ENCODE data around the gene FGD5.
"Not testable (repeated sequence)": the region's sequence is repeated elsewhere in the genome, so short reads cannot be mapped to it uniquely, and the experiment has no call there.

The FGD5 gene

DNA sequence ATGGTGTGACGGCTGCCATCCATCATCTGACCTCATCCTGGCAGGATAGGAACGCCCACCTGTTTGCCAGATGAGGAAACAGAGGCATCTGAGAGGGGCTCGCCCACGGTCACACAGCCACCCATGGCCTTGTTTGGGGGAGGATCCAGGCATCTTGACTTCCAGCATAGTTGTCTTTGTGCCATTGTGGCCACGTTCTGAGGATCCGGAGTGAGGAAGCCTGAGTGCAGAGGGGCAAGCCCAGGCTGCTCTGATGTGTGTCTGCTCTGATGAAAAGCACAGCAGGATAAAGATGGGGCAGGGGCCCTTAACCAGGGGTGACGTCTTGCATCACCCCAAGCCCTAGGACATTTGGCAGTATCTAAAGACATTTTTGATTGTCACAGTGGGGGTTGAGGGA lies 58.7 kb downstream of the FGD5 start:
- no peak for DNase-seq (ENCODE audit: low spot score)

DNA sequence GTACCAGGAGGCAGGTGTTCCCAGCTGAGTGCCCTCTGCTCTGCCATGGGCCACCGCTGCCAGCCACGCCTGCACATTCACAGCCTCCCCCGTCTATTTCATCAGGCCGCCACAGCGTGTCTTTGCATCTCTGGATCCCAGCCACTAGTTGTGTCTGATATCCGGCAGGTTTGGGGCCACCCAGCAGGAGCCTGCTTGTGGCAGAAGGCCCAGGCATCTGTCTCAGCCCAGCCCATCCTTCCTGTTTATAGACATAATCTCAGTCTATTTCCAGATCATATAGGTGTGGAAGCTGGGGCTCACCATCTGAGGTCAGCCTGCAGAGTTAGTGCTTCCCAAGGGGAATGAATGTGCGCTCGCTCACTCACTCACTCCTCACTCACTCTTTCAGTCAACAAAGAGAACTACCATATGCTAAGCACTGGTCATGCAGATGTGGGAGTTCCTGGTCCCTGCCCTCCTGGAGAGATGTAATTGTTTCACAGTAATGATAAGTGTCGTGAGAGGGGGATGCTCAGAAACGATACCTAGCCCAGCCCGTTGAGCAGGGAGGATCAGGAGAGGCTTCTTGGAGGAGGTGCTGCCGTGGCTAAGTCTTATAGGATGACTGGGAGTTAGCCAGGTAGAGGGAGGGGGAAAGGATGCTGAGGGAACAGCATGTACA lies 60.6 kb downstream of the FGD5 start:
- DNase-seq (ENCODE audit: low spot score): no peak

DNA sequence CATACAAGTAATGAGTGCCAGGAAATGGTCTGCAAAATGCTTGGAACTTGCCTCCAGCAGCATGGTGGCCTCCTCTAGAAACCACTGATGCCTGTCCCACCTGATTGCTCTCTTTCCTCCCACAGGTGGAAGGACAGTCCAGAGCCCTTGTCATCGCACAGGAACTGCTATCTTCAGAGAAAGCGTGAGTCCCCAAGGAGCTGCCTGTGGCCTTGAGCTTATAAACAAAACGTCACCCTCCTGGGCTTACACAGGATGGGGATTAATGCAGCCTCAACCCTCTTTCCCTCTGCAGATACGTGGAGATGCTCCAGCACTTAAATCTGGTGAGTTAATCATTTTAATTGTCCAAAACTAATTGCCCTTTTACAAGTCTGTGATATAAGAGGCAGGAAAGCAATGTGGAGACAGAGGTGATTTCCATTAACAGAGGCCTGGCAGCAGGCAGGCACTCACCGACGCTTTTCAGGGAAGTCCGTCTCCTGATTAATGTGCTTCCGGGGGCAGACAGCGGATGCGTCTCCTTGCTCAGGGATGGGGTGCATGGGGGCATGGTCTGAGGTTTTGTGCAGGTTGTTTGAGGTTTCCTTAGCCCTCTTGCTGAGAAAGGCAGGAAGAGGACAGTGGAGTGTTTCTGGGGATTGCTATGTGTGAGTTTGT lies 61.8 kb downstream of the FGD5 start:
- no peak for DNase-seq (ENCODE audit: low spot score)

DNA sequence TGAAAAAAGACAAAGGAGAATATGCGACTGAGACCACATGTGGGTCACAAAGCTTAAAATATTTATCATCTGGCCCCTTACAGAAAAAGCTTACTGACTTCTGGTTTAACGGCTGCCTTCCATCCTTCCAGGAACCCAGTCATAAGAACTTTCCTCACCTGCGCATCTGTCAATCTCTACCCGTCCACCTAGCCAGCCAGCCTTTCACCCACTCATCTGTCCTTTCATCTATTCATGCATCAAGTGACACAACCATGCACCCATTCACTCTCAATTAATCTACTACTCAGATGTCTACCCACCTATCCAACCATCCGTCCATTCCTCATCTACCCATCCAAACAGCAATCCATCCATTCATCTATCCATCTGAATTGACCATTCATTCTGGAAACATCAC lies 64.5 kb downstream of the FGD5 start:
- no peak for DNase-seq (ENCODE audit: low spot score)

DNA sequence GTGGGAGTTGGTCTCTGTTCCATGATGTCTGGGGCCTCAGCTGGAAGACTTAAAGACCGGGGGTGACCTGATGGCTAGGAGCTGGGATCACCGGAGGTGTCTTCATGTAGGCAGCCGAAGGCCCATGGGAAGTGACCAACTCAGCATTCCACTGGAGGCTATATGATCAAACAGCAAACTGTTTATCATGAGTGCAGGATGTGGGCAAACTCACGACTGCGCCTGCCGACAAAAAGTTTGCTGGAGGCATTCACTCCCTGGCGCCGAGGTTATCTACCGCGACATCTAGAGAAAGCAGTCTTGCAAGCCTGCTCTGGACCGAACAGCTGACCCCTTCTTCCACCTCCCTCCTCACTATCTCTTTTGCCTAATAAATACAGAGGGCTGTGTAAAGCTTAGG lies 65.9 kb downstream of the FGD5 start:
- DNase-seq (ENCODE audit: low spot score): no peak

DNA sequence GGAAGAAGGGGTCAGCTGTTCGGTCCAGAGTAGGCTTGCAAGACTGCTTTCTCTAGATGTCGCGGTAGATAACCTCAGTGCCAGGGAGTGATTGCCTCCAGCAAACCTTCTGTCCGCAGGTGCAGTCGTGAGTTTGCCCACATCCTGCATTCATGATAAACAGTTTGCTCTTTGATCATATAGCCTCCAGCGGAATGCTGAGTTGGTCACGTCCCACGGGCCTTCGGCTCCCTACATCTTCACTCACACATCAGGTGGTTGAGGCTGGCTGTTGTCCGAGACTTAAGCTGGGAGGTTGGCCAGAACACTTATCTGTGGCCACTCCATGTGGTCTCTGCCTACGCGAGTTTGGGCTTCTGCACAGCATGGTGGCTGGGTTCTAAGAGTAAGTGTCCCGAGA lies 66.5 kb downstream of the FGD5 start:
- DNase-seq (ENCODE audit: low spot score): no peak

DNA sequence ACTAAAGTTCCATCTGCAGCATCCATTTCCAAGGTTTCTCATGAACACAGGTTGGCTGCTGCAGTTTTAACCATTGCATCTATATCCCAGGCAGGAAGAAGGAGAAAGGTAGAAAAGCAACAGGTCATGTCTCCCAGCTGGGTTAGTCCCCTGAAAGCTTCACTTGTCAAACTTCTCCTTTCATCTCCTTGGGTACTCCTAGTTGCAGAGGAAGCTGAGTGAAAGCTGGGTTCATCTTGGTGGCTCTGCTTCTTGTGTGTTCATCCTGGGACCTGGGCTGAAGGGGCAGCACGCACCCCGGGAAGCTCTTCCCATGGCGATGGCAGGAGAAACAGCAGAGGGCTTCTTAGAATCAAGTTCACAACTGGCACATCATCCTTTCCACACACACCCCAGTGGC lies 67.3 kb downstream of the FGD5 start:
- no peak for DNase-seq (ENCODE audit: low spot score)

DNA sequence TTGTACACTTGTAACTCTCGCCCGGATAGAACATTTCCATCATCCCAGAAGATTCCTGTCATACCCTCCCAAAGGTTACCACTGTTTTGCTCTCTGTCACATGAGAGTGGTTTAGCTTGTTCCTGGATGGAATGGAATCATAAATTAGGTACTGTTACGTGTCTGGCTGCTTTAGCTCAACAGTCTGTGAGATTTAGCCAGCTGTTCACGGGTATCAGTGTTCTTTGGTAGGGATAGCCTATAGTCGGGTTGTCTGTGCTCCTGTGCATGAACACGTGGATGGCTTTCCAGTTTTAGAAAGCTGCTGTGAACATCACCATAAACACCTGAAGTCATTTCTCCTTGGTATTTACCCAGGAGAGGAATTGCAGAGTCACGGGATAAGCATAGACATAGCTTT lies 70.4 kb downstream of the FGD5 start:
- no peak for DNase-seq (ENCODE audit: low spot score)

DNA sequence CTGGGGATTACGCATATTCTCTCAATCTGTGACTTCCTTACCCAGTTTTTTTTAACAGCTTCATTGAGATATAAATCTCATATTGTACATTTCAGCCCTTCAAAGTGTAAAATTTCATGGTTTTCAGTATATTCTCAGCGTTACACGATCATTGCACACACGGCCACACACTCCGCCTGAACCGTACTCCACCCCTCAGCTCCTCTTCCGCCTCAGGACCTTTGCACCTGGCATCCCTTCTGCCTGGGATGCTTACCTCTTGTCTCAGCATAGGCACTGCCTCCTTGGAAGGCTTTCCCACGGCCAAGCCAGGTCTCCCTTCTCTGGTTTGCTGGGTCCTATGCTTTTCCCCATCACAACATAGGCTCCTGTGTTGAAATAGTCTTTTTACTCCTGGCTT lies 71.2 kb downstream of the FGD5 start:
- DNase-seq (ENCODE audit: low spot score): no peak

DNA sequence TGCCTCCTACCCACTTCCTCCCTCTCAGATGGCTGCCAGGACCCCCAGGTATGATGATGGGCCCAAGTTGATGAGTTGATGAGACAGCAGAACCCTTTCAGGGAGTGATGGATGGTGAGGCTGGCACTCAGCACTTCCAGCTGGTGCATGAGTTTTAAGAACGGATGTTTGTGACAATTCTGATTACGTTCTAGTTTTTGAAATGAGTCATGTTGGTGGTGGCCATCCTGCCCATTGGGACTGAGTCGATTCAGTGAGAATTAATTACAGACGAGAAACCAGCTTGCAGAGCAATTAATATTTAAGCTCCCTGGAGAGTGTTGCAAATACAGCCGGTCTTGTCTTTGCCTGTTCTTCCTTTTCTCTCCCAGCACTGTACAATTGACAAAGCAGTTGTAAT lies 71.7 kb downstream of the FGD5 start:
- DNase-seq (ENCODE audit: low spot score): no peak

DNA sequence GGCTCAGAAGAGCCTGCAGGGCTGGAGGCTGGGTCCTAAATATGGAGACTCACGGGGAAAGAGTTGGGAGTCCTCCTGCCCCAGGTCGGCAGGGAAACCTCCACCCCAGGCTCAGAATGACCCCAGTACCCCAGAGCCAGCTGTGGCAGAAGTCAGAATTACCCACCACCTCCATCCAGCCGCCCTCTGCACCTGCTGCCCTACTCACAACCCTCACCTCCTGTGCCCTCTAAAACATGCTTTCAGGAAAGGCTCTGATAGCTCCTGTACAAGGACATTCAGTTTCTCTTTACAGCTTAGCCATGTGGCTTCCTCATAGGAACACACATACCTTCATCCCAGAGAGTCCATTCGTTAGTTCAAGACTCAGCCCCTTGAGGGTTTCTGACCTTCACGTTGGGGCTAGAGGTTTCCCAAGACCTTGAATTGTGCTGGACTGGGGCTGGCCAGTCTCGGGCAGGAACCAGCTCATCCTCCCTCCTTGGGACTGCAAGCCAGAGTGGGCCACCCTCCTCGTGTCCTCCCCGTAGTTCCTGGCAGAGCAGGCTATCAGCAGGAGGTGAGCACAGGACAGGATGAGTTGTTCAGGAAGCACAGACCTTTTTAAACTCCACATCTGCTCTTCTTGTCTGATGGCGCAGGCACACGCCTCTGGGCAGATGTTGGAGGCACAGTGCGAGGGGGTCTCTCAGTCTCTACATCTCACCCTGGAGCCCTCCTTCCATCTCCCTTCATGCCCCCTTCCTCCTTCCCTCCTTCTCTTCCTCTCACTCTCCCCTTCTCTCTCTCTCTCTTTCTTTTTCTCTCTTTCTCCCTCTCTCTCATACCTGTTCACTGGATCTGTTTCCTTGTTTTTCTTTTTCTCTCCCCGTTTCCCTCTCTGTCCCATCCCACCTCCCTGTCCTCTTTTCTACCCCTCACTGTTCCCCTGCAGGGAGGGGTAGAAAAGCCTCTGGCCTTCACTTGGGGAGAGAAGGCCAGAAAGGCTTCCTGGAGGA lies 72.7 kb downstream of the FGD5 start:
- DNase-seq (ENCODE audit: low spot score): no peak

DNA sequence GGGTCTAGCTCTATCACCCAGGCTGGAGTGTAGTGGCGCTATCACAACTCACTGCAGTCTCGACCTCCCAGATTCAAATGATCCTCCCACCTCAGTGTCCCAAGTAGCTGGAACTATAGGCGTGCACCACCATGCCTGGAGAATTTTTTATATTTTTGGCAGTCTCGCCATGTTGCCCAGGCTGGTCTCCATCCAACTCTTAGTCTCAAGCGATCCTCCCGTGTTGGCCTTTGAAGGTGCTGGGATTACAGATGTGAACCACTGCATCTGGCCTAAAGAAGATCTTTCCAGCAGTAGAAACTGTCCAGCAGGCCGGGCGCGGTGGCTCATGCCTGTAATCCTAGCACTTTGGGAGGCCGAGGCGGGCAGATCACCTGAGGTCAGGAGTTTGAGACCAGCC lies 73.5 kb downstream of the FGD5 start:
- no peak for DNase-seq (ENCODE audit: low spot score)

DNA sequence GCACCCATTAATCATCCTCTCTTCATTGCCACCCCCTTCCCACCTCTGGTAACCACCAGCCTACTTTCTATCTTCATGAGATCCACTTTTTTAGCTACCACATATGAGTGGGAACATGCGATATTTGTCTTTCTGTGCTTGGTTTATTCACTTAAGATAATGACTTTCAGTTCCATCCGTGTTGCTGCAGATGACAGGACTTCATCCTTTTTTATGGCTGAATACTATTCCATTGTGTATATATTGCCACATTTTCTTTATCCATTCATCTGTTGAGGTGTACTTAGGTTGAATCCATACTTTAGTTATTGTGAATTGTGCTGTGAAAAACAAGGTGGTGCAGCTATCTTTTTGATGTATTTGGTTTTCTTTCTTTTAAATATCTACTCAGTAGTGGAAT lies 75.3 kb downstream of the FGD5 start:
- DNase-seq (ENCODE audit: low spot score): no peak

DNA sequence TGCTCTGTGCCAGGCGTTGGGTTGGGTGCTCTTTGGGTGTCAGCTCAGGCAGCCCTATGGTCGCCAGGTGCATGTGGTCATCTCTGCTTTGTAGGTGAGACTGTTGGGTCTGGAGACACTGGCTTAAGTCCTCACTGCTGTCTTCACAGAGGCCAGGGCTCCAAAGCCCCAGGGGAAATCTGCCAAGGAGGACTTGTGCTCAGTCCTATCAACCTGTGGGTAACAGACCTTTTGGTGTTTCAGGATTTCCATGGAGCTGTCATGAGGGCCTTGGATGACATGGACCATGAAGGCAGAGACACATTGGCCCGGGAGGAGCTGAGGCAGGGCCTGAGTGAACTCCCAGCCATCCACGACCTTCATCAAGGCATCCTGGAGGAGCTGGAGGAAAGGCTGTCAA lies 78.5 kb downstream of the FGD5 start:
- no peak for DNase-seq (ENCODE audit: low spot score)

DNA sequence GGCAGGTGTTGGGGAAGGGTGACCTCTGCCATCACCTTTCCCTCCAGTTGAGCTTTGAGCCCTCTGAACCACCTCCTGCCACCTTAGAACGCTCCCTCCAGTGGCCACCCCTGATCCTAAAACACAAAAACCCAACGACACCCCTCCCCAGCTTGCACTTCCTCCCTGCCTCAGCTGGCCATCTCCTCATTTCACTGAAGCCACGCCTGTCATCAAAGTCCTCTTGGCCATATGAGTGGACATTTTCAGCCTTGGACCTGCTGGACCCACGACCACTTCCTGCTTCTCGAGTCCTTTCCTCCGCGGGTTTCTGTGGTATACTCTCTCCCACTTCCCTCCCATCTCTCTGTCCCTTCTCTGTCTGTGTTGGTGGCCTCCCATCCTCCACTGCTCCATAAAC lies 80.2 kb downstream of the FGD5 start:
- no peak for DNase-seq (ENCODE audit: low spot score)

DNA sequence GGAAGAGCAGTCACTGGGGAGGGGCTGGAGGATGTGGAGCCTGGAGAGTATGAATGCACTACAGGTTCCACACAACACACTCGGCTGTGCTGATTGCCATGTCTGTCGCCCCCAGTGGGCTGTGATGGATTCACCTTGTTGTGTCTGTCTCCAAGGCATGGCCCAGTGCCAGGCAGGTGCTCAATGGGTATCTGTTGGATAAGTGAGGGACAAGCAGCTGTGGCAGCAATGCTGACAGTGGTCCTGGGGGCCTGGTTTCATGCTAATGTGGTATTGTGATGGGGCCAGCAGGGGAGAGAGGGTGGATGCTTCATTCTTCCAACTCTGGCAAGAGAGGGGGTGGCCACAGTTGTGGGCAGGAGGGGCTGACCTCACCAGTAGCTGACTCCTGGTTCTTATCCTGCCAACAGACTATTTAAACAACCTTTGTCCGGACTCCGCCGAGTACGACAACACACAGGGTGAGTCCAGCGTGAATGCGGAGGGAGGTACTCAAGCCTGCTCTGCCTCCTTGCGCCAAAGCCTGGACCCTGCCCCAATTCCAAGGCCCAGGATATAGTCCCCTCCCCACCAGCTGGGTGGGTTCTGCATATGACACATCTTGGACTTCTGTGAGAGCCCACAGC lies 81.3 kb downstream of the FGD5 start:
- no peak for DNase-seq (ENCODE audit: low spot score)

DNA sequence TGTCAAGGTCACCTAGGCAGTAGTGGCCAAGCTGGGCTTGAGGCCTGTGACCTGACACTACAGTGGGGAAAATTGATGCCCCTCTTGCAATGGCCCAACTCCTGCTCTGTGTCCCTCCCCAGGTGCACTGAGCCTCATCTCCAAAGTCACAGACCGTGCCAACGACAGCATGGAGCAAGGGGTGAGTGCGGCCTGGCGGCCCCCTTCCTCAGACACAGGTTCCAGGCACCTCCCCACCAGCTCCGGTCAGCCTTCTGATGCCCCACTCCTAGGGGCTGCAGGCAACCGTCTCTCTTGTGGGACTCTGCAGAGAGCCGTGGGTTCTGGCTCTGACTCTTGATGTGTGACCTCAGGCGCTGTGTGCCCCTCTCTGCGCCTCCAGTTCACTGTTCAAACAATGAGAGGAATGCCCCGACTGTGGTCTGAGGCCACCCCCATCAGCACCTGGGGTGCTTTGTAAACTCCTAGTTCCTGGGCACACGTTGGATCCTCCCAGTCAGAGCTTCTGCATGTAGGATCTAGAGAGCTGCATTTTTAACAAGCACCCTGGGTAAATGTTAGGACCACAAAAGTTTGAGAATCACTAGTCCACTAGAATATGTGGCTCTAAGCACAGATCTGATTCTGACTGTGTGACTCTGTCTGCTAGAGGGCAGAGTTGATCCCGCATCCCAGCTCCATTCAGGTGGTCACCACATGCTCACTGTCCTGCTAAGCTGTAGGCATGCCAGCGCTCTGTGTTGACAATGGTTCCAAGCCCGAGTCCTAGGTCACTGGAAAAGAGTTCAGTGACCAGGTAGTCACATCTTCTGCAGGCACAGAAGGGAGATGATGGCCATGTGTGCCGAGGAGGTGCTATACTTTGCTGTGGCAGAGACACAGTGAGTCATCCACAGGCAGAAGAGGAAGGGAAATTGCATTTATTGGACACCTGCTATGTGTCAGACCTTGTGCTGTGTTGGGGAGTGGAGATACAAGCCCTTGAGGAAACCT lies 82.4 kb downstream of the FGD5 start:
- DNase-seq (ENCODE audit: low spot score): no peak

DNA sequence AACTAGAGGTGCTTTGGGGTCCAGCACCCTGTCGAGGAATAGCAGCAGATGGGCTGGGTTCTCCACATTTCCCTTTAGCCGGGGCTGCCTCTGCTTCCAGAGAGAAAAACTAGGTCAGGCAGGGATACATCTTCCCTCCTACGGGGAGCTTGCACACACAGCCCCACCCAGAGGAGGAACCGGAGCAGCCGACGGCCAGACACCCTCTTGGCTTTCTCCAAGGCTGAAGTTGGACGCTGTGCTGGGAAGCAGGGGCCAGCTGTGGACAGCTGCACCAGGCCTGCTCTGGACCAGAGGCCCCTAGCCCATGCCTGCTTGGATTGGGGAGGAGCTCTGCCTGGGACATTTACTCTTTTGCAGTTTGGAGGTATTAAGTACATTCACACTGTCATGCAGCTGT lies 84.0 kb downstream of the FGD5 start:
- no peak for DNase-seq (ENCODE audit: low spot score)

DNA sequence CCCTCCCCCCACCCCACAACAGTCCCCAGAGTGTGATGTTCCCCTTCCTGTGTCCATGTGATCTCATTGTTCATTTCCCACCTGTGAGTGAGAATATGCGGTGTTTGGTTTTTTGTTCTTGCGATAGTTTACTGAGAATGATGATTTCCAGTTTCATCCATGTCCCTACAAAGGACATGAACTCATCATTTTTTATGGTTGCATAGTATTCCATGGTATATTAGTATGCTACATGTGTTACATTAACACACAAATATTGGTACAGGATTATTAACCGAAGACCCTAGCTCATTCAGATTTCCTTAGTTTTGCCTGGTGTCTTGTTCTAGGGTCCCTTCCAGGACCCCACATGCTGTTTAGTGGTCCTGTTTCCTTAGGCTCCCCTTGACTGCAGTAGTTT lies 84.7 kb downstream of the FGD5 start:
- DNase-seq (ENCODE audit: low spot score): not testable (repeated sequence)

DNA sequence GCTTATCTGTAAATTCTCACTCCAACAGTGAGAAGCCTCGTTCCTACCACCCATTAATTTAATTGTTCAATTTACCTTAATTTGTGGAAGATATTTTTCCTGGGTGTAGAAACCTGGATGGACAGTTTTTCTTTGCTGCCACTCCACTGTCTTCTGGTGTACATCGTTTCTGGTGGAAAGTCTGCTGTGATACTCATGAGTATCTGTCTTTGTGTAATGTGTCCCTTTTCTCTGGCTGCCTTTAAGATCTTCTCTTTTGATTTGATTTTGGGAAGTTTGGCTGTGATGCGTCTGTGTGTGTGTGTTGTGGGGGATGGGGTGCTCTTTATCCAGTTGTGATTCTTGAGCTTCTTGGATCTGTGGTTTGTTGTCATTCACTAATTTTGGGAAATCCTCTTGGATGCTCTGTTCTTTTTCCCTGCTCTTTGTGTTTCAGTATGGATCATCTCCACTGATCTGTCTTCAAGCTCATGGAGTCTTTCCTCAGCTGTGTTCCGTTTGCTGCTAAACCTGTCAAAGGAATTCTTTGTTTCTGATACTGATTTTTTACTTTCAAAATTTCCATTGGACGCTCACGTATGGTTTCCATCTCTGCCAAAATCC lies 86.4 kb downstream of the FGD5 start:
- DNase-seq (ENCODE audit: low spot score): no peak
